NCI-H524 (cell line): Measurements from ENCODE around the gene CST11.

Experiments used
- DNase-seq, 2 experiments: peaks; one replicate each; lab custom pipeline; 2025; lab: John Stamatoyannopoulos, UW

CST11 gene

DNA sequence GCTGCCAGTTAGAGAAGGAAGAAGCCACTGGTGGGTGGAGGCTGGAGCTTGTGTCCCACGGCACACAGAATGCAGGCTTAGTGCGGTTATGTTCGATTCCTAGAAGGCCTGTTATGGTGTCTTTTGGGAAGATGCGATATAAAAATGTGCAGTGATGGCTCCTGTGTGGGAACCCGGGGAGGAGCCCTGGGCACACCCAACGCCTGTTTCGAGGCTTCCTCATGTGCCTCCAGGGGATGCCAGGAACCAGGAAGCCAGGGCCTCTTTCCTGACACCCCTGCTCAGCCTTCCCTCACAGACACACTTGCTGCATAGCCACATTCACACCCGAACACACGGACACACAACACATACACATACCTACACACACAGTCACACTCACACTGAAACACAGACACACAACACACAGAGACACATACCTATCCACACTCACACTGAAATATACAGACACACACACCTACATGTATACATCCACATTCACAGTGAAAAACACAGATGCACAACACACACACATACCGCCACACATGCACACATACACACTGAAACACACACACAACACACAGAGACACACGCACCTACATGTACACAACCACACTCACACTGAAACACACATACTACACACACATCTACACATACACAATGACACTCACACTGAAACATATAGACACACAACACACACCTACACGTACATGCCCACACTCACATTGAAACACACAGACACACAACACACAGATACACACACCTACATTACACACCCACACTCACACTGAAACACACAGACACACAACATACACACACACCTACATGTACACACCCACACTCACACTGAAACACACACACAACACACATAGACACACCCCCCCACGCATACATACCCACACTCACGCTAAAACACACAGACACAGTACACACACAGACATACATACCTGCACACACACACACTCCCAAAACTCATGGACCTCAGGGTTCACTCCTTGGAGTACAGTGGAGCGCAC is 1.2 kb upstream of the CST11 start:
- no peak for DNase-seq

DNA sequence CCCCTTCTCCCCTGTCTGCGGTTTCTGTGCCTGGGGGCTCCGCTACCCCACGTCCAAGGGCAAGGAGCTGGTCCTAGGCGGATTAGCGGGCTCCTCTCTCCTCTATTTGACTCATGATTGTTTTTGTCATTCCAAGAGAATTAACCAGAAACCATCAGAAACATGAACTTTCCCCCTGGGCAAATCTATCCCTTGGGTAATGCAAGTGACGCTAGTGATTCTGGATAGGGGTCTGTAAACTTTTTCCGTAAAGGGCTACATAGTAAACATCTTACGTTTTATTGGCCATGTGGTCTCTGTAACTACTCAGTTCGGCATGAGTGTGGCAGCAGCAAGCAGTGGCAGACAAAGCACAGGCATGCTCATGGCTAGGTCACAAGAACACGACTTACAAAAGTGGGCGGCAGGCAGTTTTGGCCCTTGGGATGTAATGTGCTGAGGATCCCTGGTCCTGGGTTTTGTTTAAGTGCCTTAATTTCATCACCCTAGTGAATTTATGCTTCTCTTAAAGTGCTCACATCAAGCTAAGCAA is 654 bp downstream of the CST11 start:
- no peak for DNase-seq

DNA sequence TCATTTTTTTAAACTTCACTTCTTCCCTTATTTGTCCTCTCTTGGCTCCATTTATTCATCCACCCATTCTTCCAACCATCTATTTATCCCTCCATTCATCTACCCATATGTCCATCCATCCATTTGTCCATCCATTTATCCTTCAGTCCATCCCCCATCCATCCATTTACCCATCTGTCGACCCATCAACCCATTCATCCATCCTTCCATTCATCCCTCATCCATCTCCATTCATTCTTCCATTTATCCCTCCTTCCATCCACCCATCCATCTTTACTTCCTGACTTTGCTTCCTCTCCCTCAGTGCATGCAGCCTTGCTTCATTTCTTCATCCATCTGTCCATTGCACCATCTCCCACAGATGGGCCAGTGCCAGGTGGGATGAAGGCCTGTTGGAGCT is 1.8 kb downstream of the CST11 start:
- DNase-seq: no peak

DNA sequence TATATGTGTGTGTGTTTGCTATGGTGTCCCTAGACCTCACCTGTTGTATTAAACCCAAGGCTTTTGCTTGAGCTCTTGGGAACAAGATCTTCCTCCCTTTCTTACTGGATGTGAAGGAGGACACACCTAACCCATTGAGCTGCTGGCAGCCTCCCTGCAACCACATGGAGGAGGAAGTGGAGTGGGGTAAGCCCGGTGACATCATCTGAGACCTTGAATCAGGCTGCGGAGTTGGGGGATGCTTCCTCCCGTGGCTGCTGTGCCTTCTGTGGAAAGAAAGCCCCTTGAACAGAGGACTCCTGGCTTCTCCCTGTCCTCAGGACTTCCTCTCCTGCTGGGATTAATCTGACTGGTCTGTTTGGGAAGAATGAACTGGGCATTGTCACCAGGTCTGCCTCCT is 3.3 kb downstream of the CST11 start:
- DNase-seq: no peak

DNA sequence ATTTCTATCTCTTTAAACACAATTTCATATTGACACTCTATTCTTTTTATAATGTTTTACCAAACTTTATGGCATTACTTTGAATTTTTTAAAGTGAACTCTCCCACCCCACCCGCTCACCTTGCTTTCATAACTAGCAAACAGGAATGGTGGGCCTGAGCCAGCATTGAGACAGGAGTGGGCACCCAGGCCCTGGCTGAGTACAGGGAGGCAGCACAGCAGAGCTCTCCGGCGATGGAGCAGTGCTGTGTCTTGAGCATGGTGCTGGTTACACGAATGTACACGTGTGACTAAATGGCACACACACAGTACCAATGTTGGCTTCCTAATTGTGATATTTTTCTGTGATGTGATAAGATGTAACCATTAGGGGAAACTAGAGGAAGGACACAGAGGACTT is 4.5 kb downstream of the CST11 start:
- DNase-seq: no peak

DNA sequence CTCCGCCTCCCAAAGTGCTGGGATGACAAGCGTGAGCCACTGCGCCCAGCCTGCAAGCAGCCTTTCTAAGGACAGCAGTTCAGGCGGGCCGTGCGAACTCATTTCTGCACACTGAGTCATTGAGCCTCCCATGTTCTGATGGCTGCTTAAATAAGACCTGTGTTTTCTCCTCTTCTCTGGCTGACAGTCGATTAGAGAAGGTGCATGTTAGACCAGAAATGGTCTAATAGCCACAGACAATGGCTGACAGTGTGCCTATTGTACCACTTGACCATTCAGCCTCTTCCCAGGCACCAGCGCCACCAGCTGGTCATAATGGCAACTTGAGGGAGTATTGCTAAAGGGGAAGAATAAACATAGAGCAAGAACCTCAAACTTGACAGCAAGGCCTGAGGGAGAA is 6.2 kb downstream of the CST11 start:
- DNase-seq: peak; percentile 51 to 60

DNA sequence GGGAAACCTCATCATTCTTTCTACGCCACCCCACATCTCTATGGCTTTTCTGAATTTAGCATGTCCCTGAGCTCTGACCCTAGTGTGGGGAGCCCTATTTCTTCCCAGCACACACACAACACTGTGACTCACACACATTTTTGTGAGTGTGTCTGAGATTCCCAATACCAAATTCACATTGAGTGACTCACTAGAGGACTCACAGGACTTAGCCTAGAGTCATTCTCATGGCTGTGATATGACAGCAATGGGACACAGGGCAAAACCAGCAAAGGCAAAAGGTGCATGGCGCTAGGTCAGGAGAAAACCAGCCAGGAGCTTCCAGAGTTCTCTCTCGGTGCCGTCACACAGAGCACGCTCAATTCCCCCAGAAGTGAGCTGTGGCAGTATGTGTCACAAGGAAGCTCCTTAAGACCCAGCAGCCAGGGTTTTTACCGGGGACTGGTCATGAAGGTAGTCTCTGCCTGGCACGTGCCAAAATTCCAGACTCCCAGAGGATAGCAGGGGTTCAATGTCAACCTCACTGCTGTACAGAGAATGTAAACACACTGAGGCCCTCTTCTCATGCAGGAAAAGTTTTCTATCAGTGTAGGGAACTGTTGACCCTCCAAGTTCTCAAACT is 7.0 kb downstream of the CST11 start:
- DNase-seq: no peak

DNA sequence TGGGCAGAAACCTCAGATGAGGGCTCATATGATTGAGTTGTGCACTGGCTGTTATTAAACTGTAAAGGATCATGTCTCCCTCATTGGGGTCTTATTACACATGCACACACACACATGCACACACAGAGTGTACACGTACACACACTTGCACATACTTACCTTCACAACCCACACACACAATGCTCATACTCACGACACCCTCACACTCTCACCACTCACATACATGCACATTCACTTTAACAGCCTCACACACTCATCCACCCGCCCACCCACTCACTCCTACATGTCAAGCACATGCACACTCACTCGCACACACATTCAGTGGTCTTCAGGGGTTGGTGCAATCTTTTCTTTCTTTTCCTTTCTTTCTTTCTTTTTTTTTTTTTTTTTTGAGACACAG is 7.8 kb downstream of the CST11 start:
- DNase-seq: no peak

DNA sequence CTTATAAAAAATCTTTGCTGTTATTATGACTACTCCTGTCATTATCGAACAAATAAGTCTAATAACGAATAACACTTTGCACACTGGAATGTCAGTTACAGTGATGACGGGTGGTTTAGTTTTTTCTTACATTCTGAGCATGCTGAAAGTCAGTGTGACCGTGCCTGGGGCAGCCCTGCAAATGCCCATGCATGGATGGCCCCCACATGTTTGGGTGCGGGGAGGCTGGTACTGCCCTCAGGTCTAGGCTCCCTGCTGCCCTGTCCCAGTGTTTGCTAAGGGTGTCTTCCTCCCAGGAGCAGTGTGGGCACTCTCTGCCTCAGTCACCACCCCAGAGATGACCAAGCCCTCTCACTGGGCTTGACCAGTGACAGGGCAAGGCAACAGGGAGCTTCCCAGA is 10.2 kb downstream of the CST11 start:
- DNase-seq: no peak

DNA sequence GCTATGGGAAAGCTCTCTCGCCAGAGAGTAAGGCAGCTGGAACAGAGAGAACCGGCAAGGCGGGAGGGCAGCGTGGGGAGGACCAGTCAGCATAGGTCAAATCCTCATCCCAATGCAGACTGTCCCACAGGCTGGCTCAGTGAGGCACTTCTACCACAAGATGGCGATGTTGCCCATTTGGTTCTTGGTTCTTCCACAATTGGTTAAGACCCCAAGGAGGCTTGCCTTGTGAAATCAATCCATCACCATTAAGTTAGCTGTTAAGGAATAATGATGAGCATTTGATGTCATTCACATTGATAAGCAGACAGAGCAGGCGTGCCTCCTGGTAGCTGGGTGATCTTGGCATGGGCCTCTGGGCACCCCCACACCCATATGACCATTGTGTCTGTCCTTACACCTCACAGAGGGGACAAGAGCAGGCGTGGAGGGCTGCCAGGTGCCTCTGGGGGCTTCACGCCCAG is 10.8 kb downstream of the CST11 start:
- peak; percentile 83 to 90 for DNase-seq

DNA sequence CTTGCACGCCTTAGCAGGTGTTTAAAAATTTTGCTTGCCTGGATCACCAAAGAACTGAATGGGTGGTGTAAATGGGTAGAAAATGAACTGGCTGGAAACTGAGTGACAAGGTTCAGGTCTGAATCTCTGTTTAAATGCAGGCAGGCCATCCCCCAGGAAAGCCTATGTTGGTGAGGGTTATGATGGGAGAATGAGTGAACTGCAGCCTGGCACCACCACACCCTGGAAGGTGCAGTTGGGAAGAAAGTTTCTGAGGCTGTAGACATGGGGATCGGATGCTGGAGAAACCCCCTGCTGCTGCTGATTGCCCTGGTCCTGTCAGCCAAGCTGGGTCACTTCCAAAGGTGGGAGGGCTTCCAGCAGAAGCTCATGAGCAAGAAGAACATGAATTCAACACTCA is 12.7 kb downstream of the CST11 start:
- no peak for DNase-seq

DNA sequence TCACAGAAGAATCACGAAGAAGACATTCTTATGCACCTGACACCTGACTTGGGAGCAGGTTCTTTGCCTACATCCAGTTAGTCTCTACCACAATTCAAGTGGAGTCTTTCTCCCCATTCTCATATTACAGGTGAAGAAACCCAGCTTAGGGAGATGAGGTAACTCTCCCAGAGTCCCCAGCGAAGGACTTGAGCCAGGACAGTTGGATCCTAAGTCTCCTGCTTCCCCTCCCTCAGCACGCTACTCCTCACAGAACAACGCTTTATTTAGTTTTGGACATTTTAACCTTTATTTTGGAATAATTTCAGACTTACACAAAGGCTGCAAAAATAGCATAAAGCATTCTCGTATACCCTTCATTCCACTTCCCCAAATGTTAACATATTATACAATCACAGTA is 14.0 kb downstream of the CST11 start:
- DNase-seq: no peak

DNA sequence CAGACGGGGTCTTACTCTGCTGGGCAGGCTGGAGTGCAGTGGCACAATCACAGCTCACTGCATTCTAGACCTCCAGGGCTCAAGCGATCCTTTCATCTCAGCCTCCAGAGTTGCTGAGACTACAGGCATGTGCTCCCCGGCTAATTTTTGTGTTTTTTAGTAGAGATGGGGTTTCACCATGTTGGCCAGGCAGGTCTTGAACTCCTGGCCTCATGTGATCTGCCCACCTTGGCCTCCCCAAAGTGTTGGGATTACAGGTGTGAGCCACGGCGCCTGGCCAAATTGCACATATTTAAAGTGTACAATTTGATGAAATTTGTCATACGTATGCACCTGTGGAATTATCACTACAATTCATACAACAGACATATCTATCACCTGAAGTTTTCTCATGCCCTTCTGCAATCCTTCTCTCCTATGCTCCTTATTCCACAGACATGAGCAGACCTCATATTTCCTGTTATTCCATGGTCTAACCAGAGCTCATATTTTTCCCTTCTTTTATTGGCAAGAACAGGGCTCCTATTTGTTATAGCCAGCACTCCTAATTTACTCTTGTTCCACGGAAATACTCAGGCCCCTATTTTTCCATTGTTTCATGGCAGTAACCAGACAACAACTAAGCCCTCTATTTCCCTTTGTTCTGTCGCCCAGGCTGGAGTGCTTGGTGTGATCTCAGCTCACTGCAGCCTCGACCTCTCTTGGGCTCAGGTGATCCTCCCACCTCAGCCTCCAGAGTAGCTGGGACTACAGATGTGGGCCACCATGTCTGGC is 15.4 kb downstream of the CST11 start:
- no peak for DNase-seq

DNA sequence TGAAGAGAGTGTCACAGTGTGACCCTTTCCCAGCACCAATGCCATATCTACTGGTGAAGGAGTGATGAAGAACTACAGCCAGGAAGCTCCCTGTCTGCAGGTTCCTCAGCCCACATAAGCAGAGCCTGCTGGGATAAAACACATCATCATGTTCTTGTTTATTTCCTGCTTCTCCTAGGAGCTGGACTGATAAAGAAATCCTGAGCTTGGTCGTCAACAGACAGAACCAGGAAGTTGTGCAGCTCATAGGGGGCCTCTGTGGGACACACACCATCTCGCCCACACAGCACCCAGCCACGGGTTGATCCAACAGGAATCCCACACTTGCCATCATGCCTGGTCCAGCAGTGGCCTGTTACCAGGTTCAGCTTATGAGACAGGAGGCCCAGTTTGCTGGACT is 16.0 kb downstream of the CST11 start:
- no peak for DNase-seq

DNA sequence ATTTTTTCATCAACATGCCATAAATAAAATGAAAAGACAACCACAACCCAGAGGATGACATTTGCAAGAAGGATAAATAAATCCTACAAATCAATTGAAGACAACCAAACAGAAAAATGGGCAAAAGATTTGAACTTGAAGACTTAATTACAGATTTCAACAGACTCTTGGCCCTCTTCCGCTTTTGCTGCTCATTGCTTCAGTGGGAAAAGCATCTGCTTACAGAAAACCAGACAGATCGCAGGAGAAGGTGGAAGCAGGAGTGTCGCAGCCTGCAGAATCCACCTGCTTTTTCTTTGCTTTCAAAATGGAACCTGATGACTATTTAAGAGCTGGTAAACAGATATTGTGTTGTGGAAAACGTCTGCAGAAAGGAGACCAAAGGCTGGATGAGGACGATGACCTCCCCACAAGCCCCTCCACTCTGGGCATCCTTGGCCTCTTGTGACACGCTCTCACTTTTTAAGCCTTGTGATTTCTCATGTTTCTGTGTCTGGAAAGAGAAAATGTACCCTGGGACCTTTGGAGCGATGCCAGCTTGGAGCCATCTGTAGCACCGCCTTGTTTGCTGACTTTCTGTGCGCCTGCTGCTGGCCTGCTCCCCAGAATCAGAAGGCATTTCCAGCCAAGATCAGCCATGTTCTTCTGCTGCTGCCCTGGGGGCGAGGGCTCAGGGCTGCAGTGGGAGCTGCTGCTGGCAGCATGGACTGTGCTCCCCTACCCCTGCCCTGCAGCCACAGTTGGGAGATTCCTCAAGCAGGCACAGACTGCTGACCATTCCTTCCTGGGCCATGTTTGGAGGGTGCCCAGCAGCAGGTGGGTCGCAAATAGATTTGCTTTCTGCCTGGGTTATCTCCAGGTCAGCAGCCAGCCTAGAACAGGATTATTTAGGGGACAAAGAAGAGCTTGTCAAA is 16.8 kb downstream of the CST11 start:
- peak in 1 of 2 experiments; percentile 53 for DNase-seq

DNA sequence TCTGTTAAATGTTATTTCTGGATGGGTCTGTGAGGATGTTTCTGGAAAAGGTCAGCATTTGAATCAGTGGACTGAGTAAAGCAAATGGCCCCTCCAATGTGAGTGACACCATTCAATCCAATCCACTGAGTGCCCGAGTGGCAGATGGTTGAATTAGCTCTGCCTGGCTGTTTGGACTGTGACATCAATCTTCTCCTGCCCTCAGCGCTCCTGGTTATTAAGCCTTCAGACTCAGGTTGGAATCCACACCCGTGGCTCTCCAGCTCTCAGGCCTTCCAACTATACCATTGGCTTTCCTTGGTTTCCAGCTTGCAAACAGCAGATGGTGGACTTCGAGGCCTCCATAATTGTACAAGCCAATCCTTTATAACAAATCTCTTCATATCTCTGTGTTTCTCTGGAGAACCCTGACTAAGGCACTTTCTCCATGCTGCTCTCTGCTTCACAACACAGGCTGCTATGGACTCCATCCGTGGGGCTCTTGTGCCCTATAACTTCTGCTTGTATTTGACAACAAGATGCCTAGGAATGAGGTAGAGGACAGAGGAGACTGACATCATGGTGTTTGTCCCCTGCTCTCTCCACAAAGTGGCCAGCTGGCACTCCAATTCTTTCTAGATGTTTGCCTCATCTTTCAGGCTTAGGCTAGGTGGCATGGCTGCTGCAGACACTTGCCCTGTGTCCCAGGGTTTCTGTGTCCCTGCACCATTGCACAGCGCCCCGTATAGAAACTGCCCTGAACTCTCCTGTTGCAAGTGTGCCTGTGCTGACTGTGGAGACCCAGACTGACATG is 18.0 kb downstream of the CST11 start:
- DNase-seq: peak in 1 of 2 experiments; percentile 44

DNA sequence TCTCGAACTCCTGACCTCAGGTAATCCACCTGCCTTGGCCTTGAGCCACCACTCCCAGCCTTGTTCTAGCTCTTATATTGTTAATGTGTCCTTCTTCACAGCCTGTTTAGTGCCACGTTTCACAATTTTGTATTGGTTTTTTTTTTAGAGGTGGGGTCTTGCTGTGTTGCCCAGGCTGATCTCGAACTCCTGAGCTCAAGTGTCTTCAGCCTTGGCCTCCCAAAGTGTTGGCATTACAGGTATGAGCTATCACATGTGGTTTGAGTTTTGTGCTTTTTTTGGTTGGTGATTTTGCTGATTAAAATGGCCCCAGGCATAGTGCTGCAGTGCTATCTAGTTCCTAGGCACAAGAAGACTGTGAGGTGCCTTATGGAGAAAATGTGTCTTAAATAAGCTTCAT is 19.0 kb downstream of the CST11 start:
- no peak for DNase-seq

DNA sequence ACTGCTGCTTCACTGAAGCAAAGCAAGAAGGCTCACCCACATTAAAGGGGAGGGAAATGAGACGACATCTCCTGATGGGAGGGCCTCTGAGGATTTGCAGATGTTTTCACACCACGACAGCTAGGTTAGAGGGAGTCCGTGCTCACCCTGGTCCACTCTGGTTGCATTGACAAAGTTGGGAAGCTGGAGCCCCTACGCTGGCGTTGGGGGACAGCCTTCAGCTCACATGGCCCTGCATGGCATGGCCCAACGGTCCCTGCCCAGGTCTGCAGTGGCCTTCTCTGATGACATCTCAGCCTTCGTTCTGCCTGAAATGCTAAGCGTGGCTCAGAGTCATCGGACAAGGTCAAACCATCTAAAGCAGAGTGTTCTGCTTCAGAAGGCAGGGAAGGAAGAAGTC is 27.5 kb downstream of the CST11 start:
- no peak for DNase-seq

DNA sequence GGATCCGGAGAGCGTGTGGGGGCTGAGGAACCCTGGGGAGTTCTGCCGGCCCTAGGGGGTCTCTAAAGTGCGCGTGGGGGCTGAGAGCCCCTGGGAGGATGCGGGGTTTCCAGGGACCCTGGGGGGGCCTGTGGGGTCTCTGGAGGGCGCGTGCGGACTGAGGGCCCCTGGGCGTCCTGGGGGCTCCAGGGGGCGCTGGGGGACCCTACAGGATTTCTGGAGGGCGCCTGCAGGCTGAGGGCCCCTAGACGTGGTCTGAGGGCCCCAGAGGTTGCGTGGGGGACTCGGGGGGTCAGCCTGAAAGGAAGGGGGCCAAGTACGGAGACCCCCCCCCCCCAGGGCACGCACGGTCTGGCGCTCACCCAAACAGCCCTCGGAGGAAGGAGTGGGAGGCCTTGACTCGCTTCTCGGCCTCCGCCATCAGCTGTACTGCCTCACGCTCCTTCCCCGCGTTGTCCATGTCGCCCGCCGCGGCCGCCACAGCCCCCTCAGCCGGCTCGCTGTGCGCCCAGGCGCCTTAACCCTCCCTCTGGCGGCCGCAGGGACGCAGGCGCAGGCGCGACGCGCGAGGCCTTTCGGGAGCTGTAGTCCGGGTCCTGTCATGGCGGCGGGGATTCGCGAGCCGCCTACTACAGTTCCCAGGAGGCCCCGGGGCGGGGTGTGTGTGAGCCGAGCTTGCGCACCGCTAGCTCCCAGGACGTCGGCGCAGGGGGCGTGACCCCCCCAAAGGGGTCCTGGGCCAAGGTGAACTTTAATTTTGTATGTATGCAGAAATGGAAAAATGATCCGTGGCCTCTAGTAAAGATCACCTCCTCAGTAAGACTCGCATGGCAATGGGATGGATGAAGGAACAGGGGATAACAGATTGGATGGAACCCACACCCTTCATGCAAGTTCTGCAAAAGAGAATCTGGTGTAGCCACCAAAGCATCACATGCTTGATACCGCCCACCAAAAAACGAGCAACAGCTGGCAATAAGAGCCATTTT is 31.4 kb downstream of the CST11 start, which contains the start of gene NAPB:
Gene NAPB (minus strand): TSS at position 546 of the 989 bp plus-strand sequence. CDS start 86 bp downstream, at position 460.
- peak; percentile 92 to 97 for DNase-seq
